HPDE6-E6E7 (cell line): ENCODE results near the gene TSACC.
"Not testable (repeated sequence)": the region's sequence is repeated elsewhere in the genome, so short reads cannot be mapped to it uniquely, and the experiment has no call there.

Source experiments
- DNase-seq: peaks from one replicate; pipeline ENCODE4 v3.0.0; 2011; ENCODE audit warnings: missing footprints; ENCODE audit errors: extremely low spot score

Gene TSACC

GRCh38 chr1:156346035-156346434, 7.7 kb downstream of the TSACC start:
- not testable (repeated sequence) for DNase-seq

DNA sequence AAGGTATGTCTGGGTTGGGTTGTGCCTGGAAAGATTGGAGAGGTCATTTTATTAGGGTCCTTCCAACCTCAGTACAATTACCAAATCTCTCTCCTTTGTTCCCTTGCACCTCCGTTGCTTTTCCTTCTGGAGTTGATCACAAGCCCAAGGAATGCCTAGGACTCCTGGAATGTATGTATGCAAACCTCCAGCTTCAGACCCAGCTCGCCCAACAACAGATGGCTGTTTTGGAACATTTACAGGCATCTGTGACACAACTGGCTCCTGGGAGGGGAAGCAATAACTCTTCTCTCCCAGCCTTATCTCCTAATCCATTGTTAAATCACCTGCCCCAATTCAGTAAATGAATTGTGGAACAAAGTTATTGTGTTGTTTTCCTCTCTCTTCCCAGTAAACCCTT, 8.3 kb downstream of the TSACC start:
- no peak for DNase-seq

GRCh38 chr1:156347331-156347730, 9.0 kb downstream of the TSACC start:
- no peak for DNase-seq

DNA sequence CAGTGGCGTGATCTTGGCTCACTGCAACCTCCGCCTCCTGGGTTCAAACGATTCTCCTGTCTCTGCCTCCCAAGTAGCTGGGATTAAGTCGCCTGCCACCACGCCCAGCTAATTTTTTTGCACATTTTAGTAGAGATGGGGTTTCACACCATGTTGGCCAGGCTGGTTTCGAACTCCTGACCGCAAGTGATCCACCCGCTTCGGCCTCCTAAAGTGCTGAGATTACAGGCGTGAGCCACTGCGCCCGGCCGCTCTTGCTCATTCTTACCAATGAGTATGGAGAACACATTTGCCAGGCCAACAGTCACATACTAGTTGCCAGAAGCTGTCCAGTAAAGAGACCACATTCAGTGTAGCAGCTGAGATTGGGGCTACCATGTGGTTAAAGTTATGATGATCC, 14.2 kb downstream of the TSACC start:
- not testable (repeated sequence) for DNase-seq

DNA sequence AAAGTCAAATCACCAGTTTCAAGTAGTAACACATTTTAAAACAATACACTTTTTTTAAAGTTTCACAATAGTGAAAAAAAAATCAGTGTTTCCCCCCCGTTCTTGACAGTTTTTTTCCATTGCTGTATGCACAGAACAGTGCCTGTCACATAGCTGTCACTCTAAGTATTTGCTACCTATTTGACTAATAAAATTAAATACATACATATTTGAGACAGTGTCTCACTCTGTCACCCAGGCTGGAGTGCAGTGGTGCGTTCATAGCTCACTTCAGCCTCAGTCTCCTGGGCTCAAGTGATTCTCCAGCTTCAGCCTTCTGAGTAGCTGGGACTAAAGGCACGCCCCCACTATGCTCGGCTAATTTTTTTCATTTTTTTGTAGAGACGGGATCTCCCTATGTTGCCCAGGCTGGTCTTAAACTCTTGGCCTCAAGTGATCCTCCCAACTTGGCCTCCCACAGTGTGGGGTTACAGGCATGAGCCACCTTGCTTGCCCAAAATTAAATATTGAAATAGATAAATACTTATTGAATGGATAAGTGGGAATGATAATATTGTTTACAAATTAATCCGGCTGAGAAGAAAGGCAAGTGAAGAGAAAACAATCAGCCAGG, 18.0 kb downstream of the TSACC start:
- DNase-seq, result no peak

DNA sequence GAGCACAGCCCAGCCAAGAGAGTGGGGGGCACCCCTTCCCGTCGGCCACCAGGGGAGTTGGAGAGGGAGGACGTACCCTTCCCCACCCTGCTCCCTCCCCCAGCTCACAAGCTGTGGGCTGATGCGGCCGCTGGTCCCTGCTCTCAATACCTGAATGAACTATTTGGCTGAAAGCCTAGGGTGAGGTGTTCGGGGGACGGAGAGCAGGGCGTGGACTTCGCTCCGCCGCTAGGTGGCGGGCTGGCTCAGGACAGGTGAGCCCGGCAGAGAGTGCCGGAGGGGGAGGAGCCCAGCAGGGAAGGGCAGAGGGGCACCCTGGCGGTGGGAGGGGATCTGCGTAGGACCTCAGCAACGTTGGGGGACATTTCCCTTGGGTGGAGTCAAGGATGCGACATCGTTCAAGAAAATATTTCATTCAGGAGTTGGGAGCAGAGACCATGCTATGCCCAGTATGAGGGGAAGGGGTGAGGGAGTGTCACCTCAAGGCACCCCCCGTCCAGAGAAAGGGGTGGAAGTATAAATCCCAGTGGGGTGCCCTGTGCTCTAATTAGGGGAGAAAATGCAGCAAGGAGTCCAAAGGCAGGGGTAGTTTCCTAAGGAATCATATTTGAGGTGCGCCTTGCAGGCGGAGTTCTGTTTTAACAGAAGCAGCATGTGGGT, 18.7 kb downstream of the TSACC start:
- DNase-seq, result peak; percentile 87

GRCh38 chr1:156357977-156358376, 19.7 kb downstream of the TSACC start:
- no peak for DNase-seq

- DNase-seq, result no peak
These were observed 20.3 kb downstream of the TSACC start for GRCh38 chr1:156358641-156359040.

DNA sequence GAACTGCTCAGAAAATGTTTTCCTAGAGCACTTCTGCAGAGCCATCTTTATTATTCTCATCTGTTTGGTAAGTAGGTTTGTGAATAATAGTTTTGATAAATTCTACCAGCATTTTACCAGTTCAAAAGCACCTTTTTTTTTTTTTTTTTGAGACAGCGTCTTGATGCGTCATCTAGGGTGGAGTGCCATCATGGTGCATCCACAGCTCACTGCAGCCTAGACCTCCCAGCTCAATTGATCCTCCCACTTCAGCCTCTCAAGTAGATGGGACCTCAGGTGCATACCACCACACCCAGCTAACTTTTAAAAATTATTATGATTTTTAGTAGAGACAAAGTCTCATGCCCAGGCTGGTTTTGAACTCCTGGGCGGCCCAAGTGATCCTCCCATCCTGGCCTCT, 20.9 kb downstream of the TSACC start:
- DNase-seq, result no peak

GRCh38 chr1:156359973-156360372, 21.6 kb downstream of the TSACC start:
- DNase-seq, result no peak

- DNase-seq, result no peak
These were observed 22.2 kb downstream of the TSACC start for GRCh38 chr1:156360534-156360933.

DNA sequence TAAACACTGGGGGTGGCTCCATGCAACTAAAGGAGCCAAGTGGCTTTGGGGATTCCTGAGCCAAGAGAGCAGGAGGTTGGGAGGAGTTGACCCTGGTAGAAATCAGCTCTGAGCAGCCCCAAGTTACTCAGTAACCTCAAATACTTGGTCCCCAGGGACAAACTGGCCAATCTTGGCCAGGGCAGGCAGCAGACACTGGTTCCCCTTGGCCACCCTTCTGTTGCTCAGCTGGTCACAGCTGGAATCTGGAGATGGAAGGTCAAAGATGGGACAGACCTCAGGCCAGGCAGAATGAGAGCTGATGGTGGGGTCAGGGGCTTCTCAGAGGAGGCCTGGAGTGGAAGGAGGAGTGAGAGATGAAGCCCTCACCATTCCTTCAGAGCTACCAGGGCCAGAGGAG, 27.4 kb downstream of the TSACC start:
- no peak for DNase-seq

DNA sequence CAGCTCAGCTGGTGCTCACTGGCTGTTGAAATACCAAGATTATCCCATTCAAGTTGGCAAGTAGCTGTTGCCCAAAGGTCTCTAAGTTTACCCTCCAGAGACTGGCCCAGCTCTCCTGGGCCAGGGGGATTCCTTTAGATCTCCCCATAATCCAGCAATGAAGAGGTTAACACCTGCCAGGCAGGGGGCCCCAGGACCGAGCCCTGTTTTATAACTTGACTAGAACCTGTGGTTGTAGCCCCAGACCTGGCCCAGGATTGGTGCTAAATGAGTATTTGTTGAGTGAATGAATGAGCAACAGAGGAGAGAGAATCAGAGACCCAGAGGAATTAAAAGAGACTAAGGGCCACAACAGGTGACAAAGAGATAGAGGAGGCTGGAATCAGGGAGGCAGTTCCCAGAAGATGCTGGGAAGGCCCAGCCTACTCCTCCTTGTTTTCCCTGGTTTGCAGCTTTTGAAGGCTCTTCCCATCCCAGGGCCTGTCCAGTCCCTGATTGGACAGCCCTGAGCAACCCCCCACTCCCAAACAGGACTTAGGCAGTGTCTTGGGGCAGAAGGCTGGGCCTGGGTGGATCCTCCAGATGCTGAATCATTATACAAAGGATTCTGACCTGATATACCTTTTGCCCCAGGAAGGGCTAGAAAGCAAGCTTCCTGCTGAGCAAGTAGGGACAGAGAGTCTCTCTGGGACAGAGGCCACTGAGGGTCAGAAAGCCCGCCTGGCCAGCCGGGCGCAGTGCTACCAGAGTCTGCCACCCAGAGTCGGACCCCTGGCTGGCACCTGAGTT, 28.2 kb downstream of the TSACC start:
- no peak for DNase-seq

DNA sequence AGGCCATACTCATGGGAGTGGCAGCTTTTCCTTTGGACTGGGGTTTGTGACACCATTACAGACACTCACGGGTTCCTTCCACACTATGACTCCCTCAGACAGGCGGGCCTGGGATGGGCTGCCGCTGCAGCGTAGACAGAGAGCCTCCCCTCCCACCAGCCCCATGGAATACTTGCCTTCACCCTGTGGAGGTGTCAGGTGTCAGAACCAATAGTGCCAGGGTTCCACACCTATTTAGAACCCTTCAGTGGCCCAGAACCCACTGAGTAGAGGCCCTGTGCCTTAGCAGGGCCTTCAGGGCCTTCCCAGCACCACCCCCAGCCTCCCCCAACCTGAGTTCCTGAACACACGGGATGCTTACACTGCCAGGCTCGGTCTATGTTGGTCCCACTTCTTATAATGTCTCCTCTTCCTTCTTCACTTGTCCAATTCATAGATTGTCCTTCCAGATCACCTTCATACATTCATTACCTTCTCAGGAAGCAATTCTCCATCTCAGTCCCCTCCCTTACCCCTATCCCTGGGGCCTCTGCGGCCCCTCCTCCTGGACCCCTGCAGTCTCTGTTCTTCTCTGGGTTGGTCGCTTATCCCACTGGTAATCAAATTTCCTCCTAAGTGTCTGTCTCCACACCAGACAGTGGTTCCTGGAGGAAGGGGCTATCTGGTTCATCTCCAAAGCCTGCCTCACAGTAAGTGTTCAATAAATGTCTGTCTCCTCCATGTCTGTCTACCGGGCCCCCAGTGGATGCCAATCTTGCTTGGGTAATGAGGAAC, 29.2 kb downstream of the TSACC start:
- no peak for DNase-seq

DNA sequence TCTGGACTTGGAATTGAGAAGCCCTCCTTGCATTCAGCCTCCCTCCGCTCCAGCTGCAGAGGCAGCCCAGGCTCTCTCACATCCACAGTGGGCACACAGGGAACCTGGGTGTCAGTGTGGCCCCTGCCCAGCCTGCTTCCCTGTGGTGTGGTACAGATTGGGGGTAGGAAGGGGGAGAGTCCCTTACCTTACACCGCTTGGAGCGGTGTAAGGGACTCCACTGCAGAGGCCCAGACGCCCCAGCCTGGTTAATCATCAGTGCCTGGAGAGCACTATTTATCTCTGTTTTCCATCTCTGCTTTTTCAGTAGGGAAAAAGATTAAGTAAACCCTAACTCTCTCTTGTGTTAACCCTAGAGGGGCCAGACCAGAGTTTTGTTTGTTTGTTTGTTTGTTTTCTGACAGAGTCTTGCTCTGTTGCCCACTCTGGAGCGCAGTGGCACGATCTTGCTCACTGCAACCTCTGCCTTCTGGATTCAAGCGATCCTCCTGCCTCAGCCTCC, 29.9 kb downstream of the TSACC start:
- no peak for DNase-seq

- DNase-seq, result peak; percentile 50
These were observed 30.8 kb downstream of the TSACC start, which contains the start of gene RHBG for GRCh38 chr1:156368889-156369684. RHBG (plus strand) TSS chr1:156369211; CDS start chr1:156369250, 39 bp downstream.

- not testable (repeated sequence) for DNase-seq
These were observed 31.5 kb downstream of the TSACC start for GRCh38 chr1:156369685-156370286.

DNA sequence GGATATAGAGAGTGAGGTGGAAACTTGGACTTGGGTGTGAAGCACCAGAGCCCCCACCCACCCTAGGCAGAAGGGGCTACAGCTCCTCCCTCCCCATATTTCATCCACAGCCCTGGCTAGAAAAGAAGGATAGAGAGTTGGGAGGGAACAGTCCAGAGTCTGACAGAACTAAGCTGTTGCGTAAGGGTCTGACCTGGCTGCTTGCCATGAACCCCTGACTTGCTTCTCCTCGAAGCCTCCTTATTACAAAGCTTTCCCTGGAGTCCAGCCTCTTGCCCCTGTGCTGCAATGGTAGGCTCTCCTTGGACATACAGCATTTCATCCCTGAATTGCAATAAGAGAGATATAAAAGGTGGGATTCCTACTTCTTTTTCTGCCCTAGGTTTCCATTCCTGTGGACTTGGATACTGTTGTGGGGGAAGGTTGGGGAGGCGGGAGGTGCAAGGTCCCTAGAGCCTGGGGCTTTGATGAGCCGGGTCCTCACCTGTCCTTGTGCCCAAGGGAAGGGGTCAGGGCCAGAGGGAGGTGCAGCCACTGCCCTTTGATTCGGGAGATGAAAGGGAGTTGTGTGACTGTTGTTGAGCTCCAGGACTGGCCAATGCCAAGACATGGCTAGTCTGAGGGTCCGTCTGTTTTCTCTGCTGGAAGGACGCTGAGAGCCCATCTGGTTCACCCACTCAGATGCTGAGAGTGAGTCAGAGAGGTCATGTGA, 33.4 kb downstream of the TSACC start:
- no peak for DNase-seq

DNA sequence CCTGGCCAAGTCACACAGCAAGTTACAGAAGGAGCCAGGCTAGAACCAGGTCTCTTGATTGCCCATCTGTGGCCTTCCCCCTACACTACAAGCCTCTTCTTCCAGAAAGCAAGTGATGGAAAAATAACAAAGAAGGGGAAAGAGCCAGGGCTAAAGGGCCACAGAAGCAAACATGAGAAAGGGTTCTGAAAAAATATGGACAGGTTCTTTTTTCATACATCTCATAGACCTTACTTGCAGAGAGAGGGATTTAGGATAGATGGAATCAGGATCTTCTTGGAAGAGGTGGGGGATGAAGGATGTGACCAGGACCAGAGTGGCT, 33.9 kb downstream of the TSACC start:
- DNase-seq, result no peak

- no peak for DNase-seq
These were observed 34.5 kb downstream of the TSACC start for GRCh38 chr1:156372876-156373275.
